ENCODE measurements around the gene TMEM8B. TPM values are rescaled to one million over a fixed set of nuclear protein-coding genes. Genes with fewer than 3 reads are reported as not detected.

TMEM8B gene
- polyA plus RNA-seq, 3 donors = 2.6 to 11.6 (median 3.8) TPM

- H3K4me3 ChIP-seq (replicated peaks in 1 of 3; ENCODE audit: low read depth in 2 of 3, low read length in 3 of 3) = peak overlapping the region; percentile 78 to 90 (median 88)
- peak overlapping the region; percentile 70 to 80 for H3K27ac ChIP-seq (ENCODE audit: low read depth in 1 of 2, low read length in 2 of 2)
- peak; percentile 30 to 49 (median 38) for DNase-seq
- no peaks in the 10 kb centered on the region for H3K9me3 Mint-ChIP-seq
- H3K9me3 ChIP-seq (replicated peaks in 1 of 2; ENCODE audit: control insufficient read depth in 1 of 2, insufficient read depth in 1 of 2, low read length in 2 of 2) = no peaks in the 10 kb centered on the region
- WGBS (ENCODE audit: insufficient coverage) = 3% methylated on average over 26 of the region's 29 CpGs
- H3K4me1 Mint-ChIP-seq = peaks cover 34% of the 10 kb centered on the region
- peaks cover 4% of the 10 kb centered on the region for H3K79me2 ChIP-seq (ENCODE audit: insufficient read depth, low read length)
- H3K9ac ChIP-seq (ENCODE audit: insufficient read depth, low read length, poor library complexity, severe bottlenecking) = peak overlapping the region; percentile 71
- H3K27me3 ChIP-seq (ENCODE audit: control insufficient read depth in 2 of 2, insufficient read depth in 2 of 2, low read length in 2 of 2) = no peaks in the 10 kb centered on the region
- H3K36me3 ChIP-seq (replicated peaks in 1 of 2; ENCODE audit: control insufficient read depth in 1 of 2, insufficient read depth in 2 of 2, low read length in 2 of 2) = no peaks in the 10 kb centered on the region
- H3K4me2 ChIP-seq (replicated peaks; ENCODE audit: extremely low read depth, low read length, poor library complexity, severe bottlenecking) = peak overlapping the region; percentile 94
- TF ChIP-seq CTCF (IDR thresholded peaks at IDR 0.05) = peak; percentile 27
- peaks cover 1 to 9% (median 4%) of the 10 kb centered on the region in 3 donors for H3K27me3 Mint-ChIP-seq (ENCODE audit: low read depth in 3 of 3)
- intact Hi-C loops (cut with micrococcal nuclease) = loop anchor here (5.0 to 10.0 kb wide), 2 partner anchors 167 to 209 kb away; partner anchors contain the start of gene TESK1 (in 1 of the 2)
- H4K20me1 ChIP-seq (ENCODE audit: insufficient read depth, low read length) = no peaks in the 10 kb centered on the region
- H3K36me3 Mint-ChIP-seq = peaks cover 2 to 4% of the 10 kb centered on the region in 2 donors
- peak overlapping the region; percentile 88 to 94 for H3K4me3 Mint-ChIP-seq
- H3K27ac Mint-ChIP-seq = peak overlapping the region; percentile 17 to 90 (median 88)
- peaks cover 35 to 44% of the 10 kb centered on the region in 2 donors for H3K4me1 ChIP-seq (ENCODE audit: control insufficient read depth in 1 of 2, insufficient read depth in 2 of 2, low read length in 2 of 2)
- H2AFZ ChIP-seq (ENCODE audit: insufficient read depth, low read depth, low read length, poor library complexity, severe bottlenecking) = peak overlapping the region; percentile 99
Measured at GRCh38 chr9:35814106-35814840, 14.8 kb upstream of the TMEM8B start.

DNA sequence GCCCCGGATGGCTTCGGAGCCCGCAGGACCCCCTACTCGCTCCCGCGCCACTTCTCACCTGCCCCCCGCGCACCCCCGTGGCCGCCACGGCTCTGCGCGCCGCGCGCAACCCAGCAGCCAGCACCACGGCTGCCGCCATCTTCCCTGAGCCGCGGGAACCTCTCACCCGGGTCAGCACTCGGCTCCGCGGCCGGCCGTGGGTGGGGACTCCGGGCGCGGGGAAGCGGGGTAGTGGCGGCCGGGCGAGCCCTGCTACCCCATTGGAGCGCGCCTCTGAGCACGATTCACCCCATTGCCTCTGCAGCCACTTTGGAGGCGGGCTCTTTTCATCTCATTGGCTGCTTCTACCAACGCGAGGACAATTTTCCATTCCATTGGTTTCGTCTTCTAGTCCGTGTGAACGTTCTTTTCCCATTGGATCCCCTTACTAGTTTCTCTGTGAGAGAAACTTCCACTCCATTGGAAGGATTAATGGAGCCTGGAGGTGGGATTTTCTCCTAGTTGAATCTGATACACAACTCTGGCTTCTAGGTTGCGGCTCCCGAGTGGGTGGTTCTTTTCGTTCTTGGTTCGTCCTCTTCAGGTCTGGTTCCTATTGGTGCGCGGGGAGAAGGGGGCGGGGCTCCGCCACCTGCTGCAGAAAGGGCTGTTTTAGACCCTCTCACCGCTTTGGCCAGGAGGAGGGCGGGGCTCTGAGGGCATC is 14.0 kb upstream of the TMEM8B start, which contains the start of gene HINT2:
HINT2 (minus strand) TSS at position 202 of the 703 bp plus-strand sequence; CDS start at position 139, 63 bp downstream.
- peak within 1 kb of the TSS; percentile 71 for H3K9ac ChIP-seq (ENCODE audit: insufficient read depth, low read length, poor library complexity, severe bottlenecking)
- H3K4me3 ChIP-seq (replicated peaks in 1 of 3; ENCODE audit: low read depth in 2 of 3, low read length in 3 of 3) = peak within 1 kb of the TSS; percentile 78 to 90 (median 88)
- Mint-ChIP-seq H3K9me3 (no peaks in the 10 kb centered on the region), H3K36me3 (peaks cover 0 to under 1% of the 10 kb centered on the region in 2 donors), H3K4me3 (peak within 1 kb of the TSS; percentile 88 to 94), H3K4me1 (peaks cover 34% of the 10 kb centered on the region), H3K27ac (peak within 1 kb of the TSS; percentile 84 to 95 (median 93)), H3K27me3 (ENCODE audit: low read depth in 3 of 3) (peaks cover 3 to 9% (median 5%) of the 10 kb centered on the region in 3 donors)
- H3K9me3 ChIP-seq (replicated peaks in 1 of 2; ENCODE audit: control insufficient read depth in 1 of 2, insufficient read depth in 1 of 2, low read length in 2 of 2) = no peaks in the 10 kb centered on the region
- no peaks in the 10 kb centered on the region for H4K20me1 ChIP-seq (ENCODE audit: insufficient read depth, low read length)
- peaks cover 35 to 44% of the 10 kb centered on the region in 2 donors for H3K4me1 ChIP-seq (ENCODE audit: control insufficient read depth in 1 of 2, insufficient read depth in 2 of 2, low read length in 2 of 2)
- peak within 1 kb of the TSS; percentile 94 for H3K4me2 ChIP-seq (replicated peaks; ENCODE audit: extremely low read depth, low read length, poor library complexity, severe bottlenecking)
- intact Hi-C loops (cut with micrococcal nuclease) = loop anchor here (5.0 to 10.0 kb wide), 2 partner anchors 168 to 210 kb away; partner anchors contain the start of gene TESK1 (in 1 of the 2)
- no peak for TF ChIP-seq CTCF (IDR thresholded peaks at IDR 0.05)
- no peaks in the 10 kb centered on the region for H3K27me3 ChIP-seq (ENCODE audit: control insufficient read depth in 2 of 2, insufficient read depth in 2 of 2, low read length in 2 of 2)
- H3K27ac ChIP-seq (ENCODE audit: low read depth in 1 of 2, low read length in 2 of 2) = peak within 1 kb of the TSS; percentile 70 to 80
- H2AFZ ChIP-seq (ENCODE audit: insufficient read depth, low read depth, low read length, poor library complexity, severe bottlenecking) = peak within 1 kb of the TSS; percentile 99
- peaks cover 4% of the 10 kb centered on the region for H3K79me2 ChIP-seq (ENCODE audit: insufficient read depth, low read length)
- 0% methylated on average over 43 of the region's 52 CpGs for WGBS (ENCODE audit: insufficient coverage)
- H3K36me3 ChIP-seq (replicated peaks in 1 of 2; ENCODE audit: control insufficient read depth in 1 of 2, insufficient read depth in 2 of 2, low read length in 2 of 2) = no peaks in the 10 kb centered on the region
- DNase-seq = peak; percentile 91 to 96 (median 92)
